ENCODE results near the gene TLE3.

TLE3 gene

GRCh38 chr15:70044168-70044567 is 53.5 kb downstream of the TLE3 start:
- DNase-seq (ENCODE audit: low read depth, low spot score), result no peak
- ChIA-PET POLR2A (no interaction called here), CTCF (interaction anchor here (0.8 kb wide), 1 partner anchor 11 kb away, joined by 3 read pairs; no protein-coding TSS in a partner anchor)
- TF ChIP-seq CTCF (IDR thresholded peaks at IDR 0.05; ENCODE audit: insufficient read depth, low read length, missing control alignments), result no peak
- no peak overlapping the region for H3K4me3 ChIP-seq (ENCODE audit: low read depth, low read length)

GRCh38 chr15:70043590-70043989 is 54.1 kb downstream of the TLE3 start:
- POLR2A ChIA-PET, result no interaction called here
- no peak for TF ChIP-seq CTCF (IDR thresholded peaks at IDR 0.05; ENCODE audit: insufficient read depth, low read length, missing control alignments)
- no peak for DNase-seq (ENCODE audit: low read depth, low spot score)
- CTCF ChIA-PET, result no interaction called here
- no peak overlapping the region for H3K4me3 ChIP-seq (ENCODE audit: low read depth, low read length)

DNA sequence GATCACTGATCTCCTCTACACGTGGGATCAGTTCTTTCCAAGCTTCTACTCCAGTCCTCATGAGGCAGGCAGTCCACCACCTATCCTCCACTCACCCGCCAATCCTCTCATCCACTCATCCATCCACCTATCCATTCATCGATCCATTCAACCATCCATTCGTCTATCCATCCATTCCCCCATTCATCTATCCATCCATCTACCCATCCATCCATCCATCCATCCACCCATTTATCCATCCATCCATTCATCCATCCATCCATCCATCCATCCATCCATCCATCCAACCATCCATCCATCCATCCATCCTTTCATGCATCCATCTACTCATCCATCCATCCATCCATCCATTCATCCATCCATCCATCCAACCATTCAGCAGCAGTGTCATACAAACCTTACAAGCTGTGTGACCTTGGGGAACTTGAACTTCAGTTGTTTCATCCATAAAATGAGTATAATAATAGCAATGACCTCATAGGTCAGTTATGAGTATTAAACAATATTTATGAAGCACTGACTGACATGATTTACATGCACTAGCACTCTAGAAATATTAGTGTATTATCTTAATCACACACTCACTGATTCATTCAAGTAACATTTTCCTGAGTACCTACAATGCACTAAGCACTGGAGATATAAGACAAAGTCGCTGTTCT is 55.0 kb downstream of the TLE3 start:
- TF ChIP-seq CTCF (IDR thresholded peaks at IDR 0.05; ENCODE audit: insufficient read depth, low read length, missing control alignments), result no peak
- CTCF ChIA-PET, result interaction anchor here (1.2 kb wide), 1 partner anchor 11 kb away, joined by 3 read pairs; no protein-coding TSS in a partner anchor
- no peak overlapping the region for H3K4me3 ChIP-seq (ENCODE audit: low read depth, low read length)
- DNase-seq (ENCODE audit: low read depth, low spot score), result no peak
- POLR2A ChIA-PET, result no interaction called here

- no peak overlapping the region for H3K4me3 ChIP-seq (ENCODE audit: low read depth, low read length)
- TF ChIP-seq CTCF (IDR thresholded peaks at IDR 0.05; ENCODE audit: insufficient read depth, low read length, missing control alignments), result no peak
- CTCF ChIA-PET, result interaction anchor here (1.5 to 1.7 kb wide), 2 partner anchors 20 to 27 kb away, joined by 3 to 4 read pairs; no protein-coding TSS in a partner anchor
- DNase-seq (ENCODE audit: low read depth, low spot score), result no peak
- POLR2A ChIA-PET, result no interaction called here
Observed at GRCh38 chr15:70039917-70040316, 57.8 kb downstream of the TLE3 start.

- TF ChIP-seq CTCF (IDR thresholded peaks at IDR 0.05; ENCODE audit: insufficient read depth, low read length, missing control alignments), result no peak
- POLR2A ChIA-PET, result no interaction called here
- H3K4me3 ChIP-seq (ENCODE audit: low read depth, low read length), result no peak overlapping the region
- no peak for DNase-seq (ENCODE audit: low read depth, low spot score)
- CTCF ChIA-PET, result no interaction called here
Observed at GRCh38 chr15:70038730-70039392, 58.9 kb downstream of the TLE3 start.

GRCh38 chr15:70037292-70037640 is 60.5 kb downstream of the TLE3 start:
- no peak for TF ChIP-seq CTCF (IDR thresholded peaks at IDR 0.05; ENCODE audit: insufficient read depth, low read length, missing control alignments)
- DNase-seq (ENCODE audit: low read depth, low spot score), result no peak
- CTCF ChIA-PET, result no interaction called here
- H3K4me3 ChIP-seq (ENCODE audit: low read depth, low read length), result no peak overlapping the region
- POLR2A ChIA-PET, result no interaction called here
